NCI-H2029 treated with DMSO at 0.1 percent for 48 hours (cell line): ENCODE results near the gene BECN2.
"Not testable (repeated sequence)": the region's sequence is repeated elsewhere in the genome, so short reads cannot be mapped to it uniquely, and the experiment has no call there.

Experiments
- DNase-seq: peaks from one replicate; lab custom pipeline; 2025; lab: John Stamatoyannopoulos, UW

BECN2 gene

DNA sequence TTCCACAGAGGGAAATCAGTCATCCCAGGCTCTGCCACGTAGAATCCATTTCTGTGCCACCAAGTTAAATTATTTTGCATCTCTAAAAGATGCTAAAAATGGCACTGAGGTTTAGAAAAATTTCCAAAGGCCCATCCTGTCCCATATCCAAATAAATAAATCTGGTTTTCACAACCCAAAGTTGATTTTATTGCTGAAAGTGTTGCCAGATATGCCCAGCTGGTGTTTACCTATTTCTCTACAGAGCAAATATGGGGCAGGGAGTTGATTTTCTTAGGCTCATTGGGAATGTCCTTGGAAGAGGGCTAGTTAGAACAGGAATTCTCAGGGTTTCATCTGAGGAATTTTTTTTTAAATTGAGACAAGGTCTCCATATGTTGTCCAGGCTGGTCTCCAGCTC is 22.4 kb downstream of the BECN2 start:
- no peak for DNase-seq

DNA sequence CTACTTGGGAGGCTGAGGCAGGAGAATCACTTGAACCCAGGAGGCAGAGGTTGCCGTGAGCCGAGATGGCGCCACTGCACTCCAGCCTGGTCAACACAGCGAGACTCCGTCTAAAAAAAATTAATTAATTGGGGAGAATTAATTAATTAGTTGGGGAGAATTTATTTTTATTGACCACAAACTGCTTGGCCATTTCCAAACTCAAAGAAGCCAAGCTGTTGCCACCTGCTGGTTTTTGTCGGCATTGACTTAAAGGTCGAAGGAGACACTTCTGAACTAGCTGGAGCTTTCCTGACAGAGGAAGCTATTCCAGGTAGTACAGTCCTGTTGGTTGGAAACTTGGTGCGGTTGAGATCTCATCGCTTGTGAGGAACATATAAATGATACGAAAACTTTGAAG is 28.2 kb downstream of the BECN2 start:
- no peak for DNase-seq

DNA sequence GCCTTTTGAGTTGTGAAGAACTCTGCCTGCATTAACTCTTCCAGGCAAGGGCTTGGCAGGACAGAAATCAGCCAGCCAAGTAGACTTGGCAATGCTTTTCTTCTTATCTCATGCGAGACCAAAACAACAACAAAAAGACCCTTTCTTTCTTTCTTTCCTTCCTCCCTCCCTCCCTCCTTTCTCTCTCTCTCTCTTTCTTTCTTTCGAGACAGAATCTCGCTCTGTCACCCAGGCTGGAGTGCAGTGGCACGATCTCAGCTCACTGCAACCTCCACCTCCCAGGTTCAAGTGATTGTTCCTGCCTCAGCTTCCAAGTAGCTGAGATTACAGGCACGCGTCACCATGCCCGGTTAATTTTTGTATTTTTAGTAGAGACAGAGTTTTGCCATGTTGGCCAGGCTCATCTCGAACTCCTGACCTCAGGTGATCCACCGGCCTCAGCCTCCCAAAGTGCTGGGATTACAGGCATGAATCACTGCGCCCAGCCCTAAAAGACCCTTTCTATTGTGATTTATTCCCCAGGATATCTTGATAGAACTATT is 30.9 kb downstream of the BECN2 start:
- DNase-seq, result not testable (repeated sequence)

DNA sequence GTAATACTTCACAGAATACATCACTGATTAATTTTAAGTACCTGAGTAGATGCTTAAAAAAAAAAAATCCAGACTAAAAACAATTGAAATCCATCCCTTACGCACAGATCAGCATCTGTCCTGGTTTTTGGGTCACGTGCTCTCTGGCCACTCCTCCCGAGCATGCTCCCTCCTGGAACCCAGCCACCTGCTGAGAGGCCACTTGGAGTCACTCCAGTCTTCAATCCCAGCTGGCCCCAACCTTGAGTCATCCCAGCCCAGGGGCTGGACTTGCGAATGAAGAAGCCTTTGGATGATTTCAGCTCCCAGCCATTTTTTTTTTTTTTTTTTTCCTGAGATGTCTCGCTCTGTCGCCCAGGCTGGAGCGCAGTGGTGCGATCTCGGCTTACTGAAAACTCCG is 32.5 kb downstream of the BECN2 start:
- DNase-seq, result peak; percentile 46

DNA sequence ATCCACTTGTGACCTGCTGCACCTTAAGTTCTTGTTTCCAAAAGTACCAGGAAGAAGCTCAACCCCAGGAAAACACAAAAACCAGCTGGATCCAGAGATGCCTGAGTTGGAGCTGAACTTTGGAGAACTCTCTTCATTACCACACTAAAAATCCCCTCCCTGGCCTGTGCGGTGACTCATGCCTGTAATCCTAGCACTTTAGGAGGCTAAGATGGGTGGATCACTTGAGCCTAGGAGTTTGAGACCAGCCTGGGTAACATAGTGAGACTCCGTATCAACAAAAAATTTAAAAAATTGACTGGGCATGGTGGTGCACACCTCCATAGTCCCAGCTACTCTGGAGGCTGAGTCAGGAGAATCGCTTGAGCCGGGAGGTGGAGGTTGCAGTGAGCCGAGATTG is 35.2 kb downstream of the BECN2 start:
- no peak for DNase-seq

DNA sequence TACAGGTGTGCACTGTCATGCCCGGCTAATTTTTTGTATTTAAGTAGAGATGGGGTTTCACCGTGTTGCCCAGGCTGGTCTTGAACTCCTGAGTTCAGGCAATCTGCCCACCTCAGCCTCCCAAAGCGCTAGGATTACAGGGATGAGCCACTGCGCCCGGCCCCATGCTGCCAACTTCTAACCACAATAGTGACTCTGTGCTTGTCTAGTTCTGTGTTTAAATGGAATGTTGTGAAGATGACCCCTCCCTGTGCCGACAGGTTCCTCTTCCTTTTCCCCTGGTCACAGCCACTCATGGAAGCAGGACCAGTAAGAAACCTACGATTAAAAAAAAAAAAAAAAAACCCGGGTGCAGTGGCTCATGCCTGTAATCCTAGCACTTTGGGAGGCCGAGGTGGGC is 36.6 kb downstream of the BECN2 start:
- DNase-seq, result no peak

DNA sequence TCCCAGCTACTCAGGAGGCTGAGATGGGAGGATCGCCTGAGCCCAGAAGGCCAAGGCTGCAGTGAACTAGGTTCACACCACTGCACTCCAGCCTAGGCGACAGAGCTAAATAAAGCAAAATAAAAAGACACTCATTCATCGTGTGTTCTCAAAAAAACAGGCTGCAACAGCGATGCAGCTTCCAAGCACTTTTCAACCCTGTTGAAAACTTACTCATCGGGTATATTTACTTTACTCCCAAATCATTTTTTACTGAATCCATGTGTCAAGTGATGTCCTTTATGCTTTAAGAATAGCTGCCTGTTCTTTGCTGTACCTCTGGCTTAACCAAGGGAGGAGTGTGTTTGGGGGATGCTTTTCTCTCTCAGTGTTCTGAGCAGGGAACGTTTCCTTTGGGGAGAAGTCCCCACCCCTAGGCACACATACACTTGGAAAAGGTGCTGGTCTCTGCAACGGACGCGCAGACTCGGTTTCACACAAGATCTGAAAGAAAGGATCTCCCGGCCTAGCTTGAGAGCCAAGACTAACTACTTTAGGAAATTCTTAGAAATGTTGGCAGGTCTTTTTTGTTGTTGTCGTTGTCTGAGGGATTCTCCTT is 39.9 kb downstream of the BECN2 start:
- DNase-seq, result no peak

DNA sequence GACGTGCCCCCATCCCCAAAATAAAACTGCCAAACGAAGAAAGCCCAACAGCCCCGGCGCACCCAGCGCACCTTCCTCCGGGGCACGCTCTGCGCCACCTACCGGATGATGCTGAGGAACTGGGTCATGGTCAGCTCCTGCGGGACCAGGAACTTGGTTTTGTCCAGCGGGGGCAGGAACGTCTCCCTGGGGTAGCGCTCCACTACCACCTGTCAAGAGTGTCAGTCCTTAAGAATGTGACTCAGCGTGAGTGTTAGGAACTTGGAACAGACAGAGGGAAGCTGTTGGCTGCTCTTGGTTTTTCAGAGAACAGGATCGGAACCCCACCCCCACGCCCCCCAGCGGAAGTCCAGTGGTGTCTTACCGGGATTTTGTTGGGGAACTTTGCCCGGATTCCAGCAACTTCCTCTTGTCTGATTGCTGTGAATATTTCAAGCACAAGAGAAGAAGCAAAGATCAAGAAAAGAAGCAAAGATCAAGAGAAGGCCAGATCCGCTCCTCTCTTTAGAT is 40.9 kb downstream of the BECN2 start:
- no peak for DNase-seq

DNA sequence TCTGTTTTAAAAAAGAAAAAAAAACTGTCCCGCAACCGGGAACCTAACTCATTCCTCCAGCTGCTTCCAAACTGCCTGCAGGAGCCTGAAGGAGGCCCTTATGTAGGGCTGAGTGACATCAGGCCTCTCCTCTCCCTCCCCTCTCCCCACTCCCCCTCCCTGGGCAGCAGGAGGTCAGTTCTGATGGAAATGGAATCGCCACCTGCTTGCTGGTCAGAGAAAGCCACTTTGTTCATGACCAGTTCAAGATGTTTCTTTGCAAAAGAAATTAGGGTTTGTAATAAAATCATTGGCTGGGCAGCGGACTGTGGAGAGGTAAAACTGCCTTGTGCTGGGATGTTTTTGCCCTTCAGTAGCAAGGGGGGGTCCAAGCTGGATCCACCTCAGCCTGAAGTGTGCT is 41.5 kb downstream of the BECN2 start, which contains the start of gene MAP1LC3C:
Gene MAP1LC3C (minus strand): TSS at position 73 of the 400 bp plus-strand sequence. CDS start 90 bp downstream, outside the sequence.
- no peak for DNase-seq

DNA sequence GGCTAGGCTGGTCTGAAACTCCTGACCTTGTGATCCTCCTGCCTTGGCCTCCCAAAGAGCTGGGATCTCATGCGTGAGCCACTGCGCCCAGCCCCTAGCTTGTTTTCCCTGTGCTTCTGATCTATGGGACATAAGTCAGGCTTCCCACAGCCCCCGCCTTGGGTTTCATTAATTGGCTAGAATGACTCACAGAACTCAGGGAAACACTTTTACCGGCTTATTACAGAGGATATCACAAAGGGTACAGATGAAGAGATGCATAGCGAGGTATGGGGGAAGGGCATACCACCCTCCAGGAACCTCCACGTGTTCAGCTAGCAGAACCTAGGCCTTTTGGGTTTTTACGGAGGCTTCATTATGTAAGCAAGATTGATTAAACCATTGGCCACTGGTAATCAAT is 42.9 kb downstream of the BECN2 start:
- DNase-seq, result no peak

DNA sequence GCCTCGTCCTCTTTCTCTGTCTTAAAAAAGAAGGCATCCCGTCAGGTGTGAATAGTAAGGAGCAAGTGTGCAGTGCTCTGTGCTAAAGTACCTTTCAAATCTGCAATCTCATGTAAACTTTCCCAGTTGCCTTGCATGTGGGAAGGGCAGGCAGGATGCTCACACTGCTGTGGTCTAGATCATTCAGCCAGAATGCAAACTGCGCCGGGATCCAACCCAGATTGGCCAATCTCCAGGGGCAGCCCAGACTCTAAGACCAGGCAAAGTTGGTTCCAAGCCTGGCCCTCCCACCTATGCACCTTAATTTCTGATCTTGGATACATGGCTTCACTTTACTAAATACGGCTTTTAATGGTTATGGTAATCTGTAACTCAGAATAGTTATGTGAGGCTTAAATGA is 44.5 kb downstream of the BECN2 start:
- no peak for DNase-seq

DNA sequence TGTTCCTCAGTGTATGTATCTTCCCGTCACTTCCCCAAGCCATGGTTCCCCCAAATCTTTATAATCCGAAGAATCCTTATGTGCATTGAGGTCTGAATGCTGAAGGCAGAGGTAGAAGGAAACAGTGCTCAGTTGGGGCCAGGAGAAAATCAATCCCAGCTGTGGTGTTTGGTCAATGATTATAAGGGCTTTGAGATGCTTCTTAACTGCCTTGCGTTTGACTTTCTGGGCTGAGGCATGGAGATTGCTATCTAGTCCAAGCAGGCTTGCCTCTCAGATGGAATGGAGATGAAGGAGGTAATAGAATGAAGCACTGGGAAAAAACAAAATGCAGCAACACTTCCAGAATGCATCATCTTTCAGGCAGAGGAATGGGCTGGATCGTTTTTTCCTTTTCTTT is 44.9 kb downstream of the BECN2 start:
- no peak for DNase-seq

DNA sequence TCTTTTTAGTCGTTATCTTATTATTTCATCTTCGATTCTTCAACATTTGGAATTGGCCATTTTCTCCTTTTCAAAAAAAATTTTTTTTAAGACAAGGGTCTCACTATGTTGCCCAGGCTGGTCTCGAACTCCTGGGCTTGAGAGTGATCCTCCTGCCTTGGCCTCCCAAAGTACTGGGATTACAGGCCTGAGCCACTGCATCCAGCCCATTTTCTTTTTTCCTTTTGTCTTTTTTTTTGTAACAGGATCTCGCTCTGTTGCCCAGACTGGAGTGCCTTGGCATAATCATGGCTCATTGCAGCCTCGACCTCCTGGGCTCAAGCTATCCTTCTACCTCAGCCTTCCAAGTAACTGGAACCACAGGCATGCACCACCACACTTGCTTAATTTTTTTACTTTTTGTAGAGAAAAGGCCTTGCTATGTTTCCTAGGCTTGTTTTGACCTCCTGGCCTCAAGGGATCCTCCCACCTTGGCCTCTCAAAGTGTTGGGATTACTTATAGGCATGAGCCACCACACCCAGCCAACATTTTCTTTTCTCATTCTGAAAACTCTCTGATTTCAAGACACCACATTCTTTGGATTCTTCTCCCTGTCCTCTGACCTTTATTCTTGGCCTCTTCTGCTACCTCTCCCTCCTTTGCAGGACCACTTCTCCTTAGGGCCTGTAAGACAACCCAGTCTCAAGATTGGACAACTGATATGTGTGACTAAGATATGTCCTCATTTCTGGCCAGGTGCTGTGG is 47.4 kb downstream of the BECN2 start:
- DNase-seq, result no peak

DNA sequence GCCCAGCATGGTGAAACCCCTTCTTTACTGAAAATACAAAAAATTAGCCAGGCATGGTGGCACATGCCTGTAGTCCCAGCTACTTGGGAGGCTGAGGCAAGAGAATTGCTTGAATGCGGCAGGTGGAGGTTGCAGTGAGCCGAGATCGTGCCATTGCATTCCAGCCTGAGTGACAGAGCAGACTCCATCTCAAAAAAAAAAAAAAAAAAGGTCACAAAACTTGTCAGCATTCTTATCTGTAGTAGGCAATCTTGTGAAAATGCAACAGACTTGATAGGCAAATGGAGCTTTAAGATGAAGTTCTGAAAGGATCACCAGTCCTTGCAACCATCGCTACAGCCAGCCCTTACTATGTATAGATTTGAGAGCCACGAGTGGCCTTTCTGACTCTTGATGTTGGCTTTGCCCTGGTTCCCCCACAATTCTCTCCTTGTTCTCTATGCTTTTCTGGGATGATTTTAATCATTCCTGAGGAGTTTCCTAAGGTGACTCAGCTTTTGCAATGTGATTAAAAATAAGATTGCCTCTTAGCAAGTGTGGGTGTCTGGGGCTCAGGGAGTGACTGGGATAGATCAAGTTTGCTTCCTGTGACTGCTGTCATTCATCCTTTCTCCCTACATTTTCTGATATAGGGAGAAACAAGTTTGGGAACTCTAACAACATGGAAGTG is 48.4 kb downstream of the BECN2 start:
- DNase-seq, result no peak

DNA sequence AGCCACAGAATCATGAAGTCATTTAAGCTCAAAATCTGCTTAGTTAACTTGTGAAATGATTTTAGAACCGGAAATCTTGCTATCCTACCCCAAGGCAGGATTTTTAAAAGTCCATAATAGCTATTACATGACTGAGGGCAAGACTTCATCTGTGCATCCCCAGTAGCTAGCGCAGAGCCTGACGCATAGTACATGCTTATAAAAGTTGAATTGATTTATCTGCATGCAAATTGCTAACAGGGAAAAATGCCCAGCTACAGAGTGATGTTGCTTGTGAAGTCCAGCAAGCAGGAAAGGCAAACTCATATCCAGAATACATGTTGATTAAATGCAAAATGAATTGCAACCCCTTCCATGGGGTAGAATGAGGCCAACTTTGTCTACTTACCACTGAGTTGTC is 49.4 kb downstream of the BECN2 start:
- DNase-seq, result no peak
